K562 (cell line): ENCODE measurements around the gene RAB3GAP1. TPM values are rescaled to one million over a fixed set of nuclear protein-coding genes. Genes with fewer than 3 reads are reported as not detected.

Source experiments
- ATAC-seq: fragments of 200-7000 bp; cut with Tn5 transposase; 3 replicates; pipeline ENCODE4 v1.9.1; 2020; ENCODE audit warnings: moderate library complexity
- BruUV-seq: library from RNA; stranded (reverse); fragments of 400-500 nt; replicated peaks from 2 replicates; lab custom pipeline; 2021; lab: Mats Ljungman, UMichigan
- CTCF ChIA-PET: fragments of 300-600 bp; formaldehyde crosslinking; extraction: SDS; loops from one replicate; lab custom pipeline; 2021; ENCODE audit warnings: low intra/inter-chr PET ratio; lab: Yijun Ruan, JAX
- POLR2A ChIA-PET: fragments of 300-600, 350-650 bp; sonication (Branson Sonifier 250); formaldehyde crosslinking; extraction: SDS; loops from one replicate; lab custom pipeline; 2021; ENCODE audit warnings: antibody characterized with exemption, inconsistent platforms; lab: Yijun Ruan, JAX
- DNase-seq, 4 experiments: peaks; one replicate each; pipeline versions ENCODE4 v3.0.0 to v3.0.0-alpha.2; 2011 to 2018; ENCODE audit warnings: low spot score in 3 of 4, mixed read lengths in 3 of 4; ENCODE audit errors: extremely low read depth in 1 of 4
- FAIRE-seq: peaks from 2 replicates; lab custom pipeline; 2011; peaks lifted over from hg19 to GRCh38; lab: Jason Lieb, UNC
- H2AFZ ChIP-seq: 2 replicates; pipeline ENCODE4 v1.6.0; 2011; ENCODE audit warnings: low read depth, low read length, control low read depth, inconsistent platforms
- H3K27ac ChIP-seq: fragments of 200-600 bp; 3 replicates; pipeline ENCODE4 v1.8.0; 2011; ENCODE audit warnings: low read depth, mild to moderate bottlenecking, control low read depth, inconsistent platforms, low read length, moderate library complexity, mixed read lengths; ENCODE audit errors: extremely low read depth
- H3K27me3 ChIP-seq, 2 experiments: fragments of 300-600 bp in 1 of 2; 2 replicates in 1 of 2; 3 replicates in 1 of 2; pipeline versions ENCODE4 v1.6.0 to v1.8.0; 2011; ENCODE audit warnings: inconsistent platforms in 2 of 2, low read length in 2 of 2, mild to moderate bottlenecking in 1 of 2, mixed read lengths in 1 of 2, moderate library complexity in 1 of 2; ENCODE audit not compliant: control insufficient read depth in 2 of 2, insufficient read depth in 2 of 2
- H3K36me3 ChIP-seq: fragments of 300-600 bp; 3 replicates; pipeline ENCODE4 v1.8.0; 2011; ENCODE audit warnings: mild to moderate bottlenecking, low read length, inconsistent platforms; ENCODE audit not compliant: control insufficient read depth, insufficient read depth
- H3K4me1 ChIP-seq, 2 experiments: fragments of 200-600 bp in 1 of 2; replicated peaks in 1 of 2; 2 replicates in 1 of 2; 3 replicates in 1 of 2; pipeline versions ENCODE4 v1.5.1 to v1.8.0; 2011; ENCODE audit warnings: inconsistent platforms in 2 of 2, low read length in 2 of 2, mild to moderate bottlenecking in 1 of 2, mixed read lengths in 1 of 2, moderate library complexity in 1 of 2; ENCODE audit not compliant: control insufficient read depth in 2 of 2, insufficient read depth in 2 of 2
- H3K4me2 ChIP-seq: 2 replicates; pipeline ENCODE4 v1.6.1; 2011; ENCODE audit warnings: low read length, control low read depth, inconsistent platforms, mixed read lengths; ENCODE audit not compliant: insufficient read depth
- H3K4me3 ChIP-seq: fragments of 200-600 bp; sonication (generic), shearing (Covaris generic); 2 replicates; pipeline ENCODE4 v1.5.1; 2016; ENCODE audit warnings: control low read depth, inconsistent platforms
- H3K79me2 ChIP-seq: fragments of 200-600 bp; 3 replicates; pipeline ENCODE4 v1.8.0; 2011; ENCODE audit warnings: low read length, inconsistent platforms; ENCODE audit not compliant: control insufficient read depth, insufficient read depth
- H3K9ac ChIP-seq, 2 experiments: 2 replicates each; pipeline versions ENCODE4 v1.6.0 to v1.6.1; 2011; ENCODE audit warnings: low read depth in 2 of 2, low read length in 2 of 2, control low read depth in 1 of 2, inconsistent platforms in 1 of 2, mild to moderate bottlenecking in 1 of 2, mixed read lengths in 1 of 2; ENCODE audit not compliant: insufficient read depth in 1 of 2
- H3K9me1 ChIP-seq: one replicate; pipeline ENCODE4 v1.6.0; 2011; ENCODE audit warnings: inconsistent platforms, mild to moderate bottlenecking, low read length, moderate library complexity; ENCODE audit not compliant: control insufficient read depth, insufficient read depth
- H3K9me3 ChIP-seq: replicated peaks from 2 replicates; pipeline ENCODE4 v1.5.1; 2011; ENCODE audit warnings: low read depth, low read length, inconsistent platforms; ENCODE audit not compliant: control insufficient read depth, insufficient read depth
- H4K20me1 ChIP-seq: replicated peaks from 2 replicates; pipeline ENCODE4 v1.6.1; 2011; ENCODE audit warnings: low read length, inconsistent platforms, mixed read lengths; ENCODE audit not compliant: control insufficient read depth, insufficient read depth
- KDM2B ChIP-seq: fragments of 250-450 bp; sonication (Bioruptor Pico); IDR thresholded peaks from 2 replicates; pipeline ENCODE4 v1.8.0; 2021; ENCODE audit warnings: mild to moderate bottlenecking, moderate library complexity
- MEIS2 ChIP-seq: fragments of 450-650 bp; IDR thresholded peaks from 2 replicates; pipeline ENCODE4 v1.6.1; 2014; ENCODE audit warnings: mild to moderate bottlenecking; ENCODE audit not compliant: partially characterized antibody
- ZFPM2 ChIP-seq: fragments of 250-450 bp; sonication (Bioruptor Pico); IDR thresholded peaks from 2 replicates; pipeline ENCODE4 v1.5.1; 2022; ENCODE audit warnings: mild to moderate bottlenecking
- WGBS: fragments of 100-300 bp; shearing (Covaris generic); methylation state at CpG from one replicate; pipeline ENCODE4 v1.1.6; 2016; ENCODE audit warnings: low coverage, mixed read lengths; ENCODE audit not compliant: insufficient coverage; ENCODE audit errors: missing lambda C conversion rate; 5-methylcytosine and 5-hydroxymethylcytosine counted together
- in situ Hi-C: fragments of 300-500 bp; cut with MboI; formaldehyde crosslinking; loops from 4 replicates; pipeline ENCODE4 v1.15.0; 2018; ENCODE audit warnings: inconsistent platforms, mixed read lengths
- intact Hi-C: fragments of 100-400 bp; cut with micrococcal nuclease; formaldehyde crosslinking; loops from 2 replicates; pipeline ENCODE4 v1.14.2; 2022
- polyA plus RNA-seq, 8 experiments: library from polyadenylated mRNA; depleted of rRNA in 4 of 8; stranded (reverse) in 5 of 8; unstranded in 3 of 8; fragments of >200 nt; fragmentation: Nextera tagmentation in 2 of 8; fragmentation: Illumina TruSeq in 1 of 8; extraction: Ambion mirVana in 2 of 8; extraction: Trizol in 1 of 8; gene quantifications; 2 replicates each; pipeline versions ENCODE4 v1.2.1 to v1.2.3, GENCODE V29; 2011 to 2014; ENCODE audit warnings: inconsistent platforms in 1 of 8, missing spikeins in 1 of 8
- total RNA-seq, 7 experiments: library from RNA; depleted of rRNA in 6 of 7; stranded (reverse); fragments of >200 nt in 6 of 7; fragmentation: Illumina TruSeq in 2 of 7; extraction: Trizol in 2 of 7; gene quantifications; 2 replicates each; pipeline versions ENCODE4 v1.2.1 to v1.2.3, GENCODE V29; 2011 to 2021; ENCODE audit warnings: low replicate concordance in 1 of 7
- TF ChIP-seq, protein P1 (sequence below): IDR thresholded peaks from 2 replicates; pipeline ENCODE4 v1.6.1; 2016; ENCODE audit warnings: missing genetic modification characterization, missing compliant biosample characterization

RAB3GAP1 gene
- total and polyA plus RNA-seq, 9 of the 15 experiments (the other 6 are each of a cell fraction or from before 2014, with no cell fraction given) = 15.5 to 48.6 (median 33.0) TPM

DNA sequence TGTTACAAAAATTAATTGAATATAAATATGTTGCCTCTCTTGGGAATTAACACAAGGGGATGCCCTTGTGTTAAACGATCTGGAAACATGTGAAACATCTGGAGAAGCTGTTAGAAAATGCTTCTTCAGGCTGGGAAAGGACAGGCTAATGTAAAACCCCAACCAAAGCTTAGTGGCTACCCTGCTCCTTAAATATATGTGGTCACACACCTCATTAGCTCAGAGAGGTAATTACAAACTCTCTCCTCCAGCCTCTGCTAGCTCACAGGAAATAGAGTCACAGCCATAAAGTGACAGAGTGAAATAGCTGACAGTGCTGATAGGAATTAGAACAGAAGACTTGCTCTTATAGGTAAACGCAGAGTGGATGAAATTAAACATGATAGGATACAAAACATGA lies 155.9 kb downstream of the RAB3GAP1 start:
- 4% methylated on average over 2 of the region's 2 CpGs for WGBS
- H3K9me3 ChIP-seq = no peaks in the 10 kb centered on the region
- no TSS peak for BruUV-seq
- intact Hi-C loops (no loop called here), in situ Hi-C loops (no loop called here)
- no peak overlapping the region for H3K27ac ChIP-seq
- ChIA-PET POLR2A (interaction anchor here (0.6 to 1.3 kb wide), 4 partner anchors 12 to 50 kb away, joined by 3 to 4 read pairs (median 3); no protein-coding TSS in a partner anchor), CTCF (no interaction called here)
- no peak for FAIRE-seq
- H3K4me2 ChIP-seq = no peak overlapping the region
- no peak overlapping the region for H2AFZ ChIP-seq
- no peaks in the 10 kb centered on the region for H3K79me2 ChIP-seq
- no peak for ATAC-seq
- H3K36me3 ChIP-seq = peaks cover 4% of the 10 kb centered on the region; the same call in 1 of the 3 replicates
- no peaks in the 10 kb centered on the region for H3K4me1 ChIP-seq
- no peak for DNase-seq
- H3K9ac ChIP-seq = no peak overlapping the region
- no peak overlapping the region for H3K4me3 ChIP-seq
- no peaks in the 10 kb centered on the region for H3K27me3 ChIP-seq
- TF ChIP-seq MEIS2 = no peak
- TF ChIP-seq, protein P1, sequence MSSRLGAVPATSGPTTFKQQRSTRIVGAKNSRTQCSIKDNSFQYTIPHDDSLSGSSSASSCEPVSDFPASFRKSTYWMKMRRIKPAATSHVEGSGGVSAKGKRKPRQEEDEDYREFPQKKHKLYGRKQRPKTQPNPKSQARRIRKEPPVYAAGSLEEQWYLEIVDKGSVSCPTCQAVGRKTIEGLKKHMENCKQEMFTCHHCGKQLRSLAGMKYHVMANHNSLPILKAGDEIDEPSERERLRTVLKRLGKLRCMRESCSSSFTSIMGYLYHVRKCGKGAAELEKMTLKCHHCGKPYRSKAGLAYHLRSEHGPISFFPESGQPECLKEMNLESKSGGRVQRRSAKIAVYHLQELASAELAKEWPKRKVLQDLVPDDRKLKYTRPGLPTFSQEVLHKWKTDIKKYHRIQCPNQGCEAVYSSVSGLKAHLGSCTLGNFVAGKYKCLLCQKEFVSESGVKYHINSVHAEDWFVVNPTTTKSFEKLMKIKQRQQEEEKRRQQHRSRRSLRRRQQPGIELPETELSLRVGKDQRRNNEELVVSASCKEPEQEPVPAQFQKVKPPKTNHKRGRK (tag) = no peak
- H4K20me1 ChIP-seq = no peaks in the 10 kb centered on the region
- H3K9me1 ChIP-seq = no peaks in the 10 kb centered on the region

DNA sequence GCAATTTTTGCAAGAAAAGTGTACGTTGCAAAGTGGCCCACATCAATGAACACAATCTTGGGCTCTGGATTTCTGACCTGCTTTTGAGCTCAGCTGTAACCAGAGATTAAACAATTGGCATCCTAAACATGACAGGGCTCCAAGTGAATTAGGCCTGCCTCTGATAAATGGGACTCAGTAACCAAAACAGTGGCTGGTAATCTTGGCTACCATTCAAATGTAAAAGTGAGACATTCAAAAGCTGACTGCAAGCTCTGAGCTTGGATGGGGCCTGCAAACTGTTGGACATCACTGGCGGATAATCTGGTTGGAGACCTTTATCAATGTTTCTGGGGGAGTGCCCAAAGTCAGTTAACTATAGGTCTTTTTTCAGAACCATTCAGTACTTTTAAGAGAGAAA lies 160.7 kb downstream of the RAB3GAP1 start:
- BruUV-seq = no TSS peak
- CTCF ChIA-PET = no interaction called here
- DNase-seq (no peak), FAIRE-seq (no peak)
- H3K27me3 ChIP-seq = no peaks in the 10 kb centered on the region
- intact Hi-C loops (no loop called here), in situ Hi-C loops (no loop called here)
- H4K20me1 ChIP-seq = no peaks in the 10 kb centered on the region
- no peak overlapping the region for H3K27ac ChIP-seq
- H3K4me1 ChIP-seq = no peaks in the 10 kb centered on the region
- H3K4me2 ChIP-seq = no peak overlapping the region
- no peak for TF ChIP-seq KDM2B
- TF ChIP-seq ZFPM2 (CRISPR knock-in tag) = no peak
- TF ChIP-seq, all 486 proteins: peak for 0
- Histone ChIP-seq H3K9me1 (no peaks in the 10 kb centered on the region), H3K79me2 (no peaks in the 10 kb centered on the region), H2AFZ (no peak overlapping the region), H3K4me3 (no peak overlapping the region), H3K9me3 (no peaks in the 10 kb centered on the region), H3K36me3 (no peaks in the 10 kb centered on the region), H3K9ac (no peak overlapping the region)
- 50% methylated on average over 2 of the region's 2 CpGs for WGBS
- POLR2A ChIA-PET = interaction anchor here (1.2 kb wide), 1 partner anchor 15 kb away, joined by 3 read pairs; no protein-coding TSS in a partner anchor
- ATAC-seq = no peak
